ENCODE measurements around the gene TIMD4. TPM values are rescaled to one million over a fixed set of nuclear protein-coding genes. Genes with fewer than 3 reads are reported as not detected.

TIMD4 gene
- total RNA-seq, 1 donor from 2014 or later = not detected

DNA sequence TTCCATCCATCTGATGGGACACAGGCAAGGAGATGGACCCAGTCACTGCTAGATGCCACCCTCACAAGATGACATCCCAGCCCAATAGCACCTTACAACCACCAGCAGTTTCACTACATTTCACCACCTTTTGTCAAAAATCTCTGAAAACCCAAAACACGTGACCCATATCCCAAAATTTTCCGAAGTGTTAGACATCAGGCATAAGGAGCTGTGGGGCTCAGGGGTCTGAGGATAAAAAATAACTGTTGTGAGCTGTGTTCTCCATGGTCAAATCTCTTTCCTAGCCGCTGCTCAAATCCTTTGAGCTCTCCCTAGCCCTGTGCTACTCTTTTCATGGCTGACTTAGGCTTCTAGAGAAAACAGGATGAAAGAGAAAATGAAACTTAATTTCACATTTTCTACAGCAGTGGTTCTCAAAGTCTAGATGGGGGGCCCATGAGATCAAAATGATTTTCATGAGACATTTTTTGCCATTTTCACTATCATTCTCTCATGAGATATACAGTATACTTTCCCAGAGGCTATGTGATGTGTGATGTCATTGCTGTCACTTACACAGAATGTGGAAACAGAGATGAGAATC, 40.7 kb downstream of the TIMD4 start:
- DNase-seq = no peak

DNA sequence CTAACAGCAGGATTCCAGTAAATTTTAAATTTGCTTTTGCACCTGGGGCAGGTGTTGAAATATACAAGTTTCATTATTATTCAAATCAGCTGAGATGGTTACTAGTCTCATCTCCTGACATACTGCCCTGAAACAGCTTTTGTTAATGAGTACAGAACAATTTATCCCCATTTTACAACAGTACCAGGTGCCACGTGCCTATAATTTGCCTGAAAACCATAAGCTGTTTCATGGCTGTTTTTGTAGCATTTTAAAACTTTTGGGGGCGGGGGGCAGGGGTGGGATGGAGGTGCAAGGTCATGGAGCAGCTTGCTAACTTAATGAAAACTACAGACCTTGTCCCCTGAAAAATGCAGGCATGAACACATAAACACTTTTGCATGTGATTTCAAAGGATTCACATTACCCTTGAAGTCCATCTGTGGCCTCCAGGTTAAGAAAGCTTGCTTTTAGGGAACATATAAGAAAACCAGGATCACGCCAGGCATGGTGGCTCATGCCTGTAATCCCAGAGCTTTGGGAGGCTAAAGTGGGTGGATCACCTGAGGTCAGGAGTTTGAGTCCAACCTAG, 42.1 kb downstream of the TIMD4 start:
- no peak for DNase-seq

DNA sequence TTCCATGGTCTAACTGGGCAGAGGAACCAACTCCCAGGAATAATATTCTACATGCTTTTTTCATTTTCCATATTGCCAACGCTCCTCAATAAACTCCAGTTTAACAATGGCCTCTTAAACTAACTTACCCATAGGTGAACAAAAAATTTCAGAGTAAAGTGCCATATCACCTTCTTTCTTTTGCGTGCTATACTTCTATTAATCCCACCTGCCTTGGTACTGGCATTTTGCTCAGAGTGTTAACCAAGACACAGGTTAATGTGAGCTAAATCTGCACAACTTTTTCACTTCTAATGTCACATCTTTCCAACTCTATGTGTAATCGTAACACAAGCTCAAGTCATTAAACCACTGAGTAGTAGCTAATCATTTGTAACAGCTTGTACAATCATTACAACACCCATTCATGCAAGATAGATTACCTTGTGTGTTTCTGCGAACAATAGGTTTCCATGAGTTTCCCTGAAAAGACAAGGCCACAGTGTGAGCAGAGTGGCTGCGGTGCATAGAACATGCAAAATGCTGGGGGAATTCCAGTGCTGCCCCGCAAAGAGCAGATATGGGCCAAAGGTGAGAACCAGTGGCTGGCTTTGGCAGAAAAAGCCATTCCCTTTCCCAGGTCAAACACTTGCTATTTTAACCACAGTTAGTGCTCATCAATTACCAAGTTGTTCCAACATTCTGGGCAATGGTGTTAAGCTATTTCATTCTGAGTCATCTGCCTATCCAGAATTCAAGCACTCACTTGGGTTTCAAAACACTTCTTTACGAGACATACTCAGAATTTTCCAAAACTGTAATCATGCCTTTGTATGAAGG, 42.8 kb downstream of the TIMD4 start:
- DNase-seq = no peak

DNA sequence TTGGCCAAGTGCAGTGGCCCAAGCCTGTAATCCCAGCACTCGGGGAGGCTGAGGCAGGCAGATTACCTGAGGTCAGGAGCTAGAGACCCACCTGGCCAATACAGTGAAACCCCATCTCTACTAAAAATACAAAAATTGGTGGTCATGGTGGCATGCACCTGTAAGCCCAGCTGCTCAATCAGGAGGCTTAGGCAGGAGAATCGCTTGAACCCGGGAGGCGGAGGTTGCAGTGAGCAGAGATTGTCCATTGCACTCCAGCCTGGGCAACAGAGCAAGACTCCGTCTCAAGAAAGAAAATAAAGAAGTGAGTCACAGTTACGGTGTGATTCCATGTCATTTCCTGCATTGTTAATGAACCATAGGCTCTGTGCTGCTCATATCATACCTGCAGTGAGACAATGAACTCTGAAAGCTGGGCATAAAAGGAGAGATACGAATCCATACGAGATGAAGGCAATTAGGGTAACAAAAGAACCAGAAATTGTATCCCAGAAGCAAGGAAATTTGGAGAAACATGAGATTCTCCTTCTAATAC, 44.6 kb downstream of the TIMD4 start:
- no peak for DNase-seq

DNA sequence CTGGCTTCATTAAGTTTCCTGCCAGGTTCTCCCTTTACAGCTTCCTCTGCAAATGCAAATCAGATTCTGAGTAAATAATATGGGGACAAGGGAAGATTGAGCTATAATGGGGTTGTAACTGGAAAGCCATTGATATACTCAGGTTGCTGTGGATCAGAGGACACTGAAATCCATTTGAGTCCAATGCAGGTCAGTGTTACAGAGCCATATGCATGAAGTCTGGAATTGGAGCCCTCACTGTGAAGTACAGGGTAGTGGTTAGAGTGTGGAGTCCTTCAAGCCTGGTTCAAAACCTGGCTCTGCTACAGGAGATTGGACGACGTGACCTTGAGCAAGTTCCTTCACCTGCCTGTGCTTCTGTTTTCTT, 48.7 kb downstream of the TIMD4 start:
- DNase-seq = no peak

DNA sequence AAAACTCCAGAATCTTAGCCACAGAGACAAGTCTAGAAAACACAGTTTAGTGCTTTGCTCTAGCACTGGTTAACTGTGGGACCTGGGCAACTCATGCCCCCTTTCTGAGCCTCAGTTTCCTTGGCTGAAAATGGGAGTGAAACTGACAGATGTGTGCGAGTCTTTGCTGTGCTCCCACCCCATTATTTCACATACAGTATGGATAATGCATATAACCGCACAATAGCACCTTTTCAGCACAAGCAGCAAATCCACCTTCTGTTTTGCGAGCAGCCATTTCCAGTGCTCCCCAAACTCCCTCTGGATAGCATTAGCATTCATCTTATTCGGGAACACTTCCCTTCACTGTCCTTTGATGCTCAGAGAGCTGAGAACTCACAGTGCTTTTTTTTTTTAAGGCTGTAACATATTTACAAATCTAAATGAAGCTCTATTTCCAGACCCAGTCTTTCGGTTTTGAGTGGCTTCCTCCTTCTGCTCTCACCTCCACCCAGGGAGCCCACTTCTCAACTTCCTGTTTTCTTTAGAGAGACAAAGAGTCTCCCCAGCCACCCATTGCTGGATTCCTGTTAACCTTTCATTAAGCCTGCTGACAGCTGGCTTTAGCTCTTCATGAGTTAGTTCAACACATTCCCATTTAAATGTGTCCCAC, 49.2 kb downstream of the TIMD4 start:
- DNase-seq = peak; percentile 49

DNA sequence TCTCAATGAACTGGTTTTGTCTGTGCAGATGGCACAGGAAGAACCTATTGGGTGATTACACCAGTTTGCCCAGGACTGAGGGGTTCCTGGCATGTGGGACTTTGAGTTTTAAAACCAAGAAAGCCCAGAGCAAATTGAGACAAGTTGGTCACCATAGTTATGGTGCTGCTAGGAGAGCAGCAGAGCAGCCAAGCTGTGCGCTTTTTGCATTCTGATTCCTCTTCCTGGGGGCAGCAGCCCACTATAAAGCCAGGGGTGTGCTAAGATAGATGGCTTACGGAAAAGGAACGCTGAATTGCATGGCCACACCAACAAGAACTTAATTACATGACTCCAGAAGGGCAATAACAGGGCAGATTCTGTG, 49.7 kb downstream of the TIMD4 start:
- no peak for DNase-seq

DNA sequence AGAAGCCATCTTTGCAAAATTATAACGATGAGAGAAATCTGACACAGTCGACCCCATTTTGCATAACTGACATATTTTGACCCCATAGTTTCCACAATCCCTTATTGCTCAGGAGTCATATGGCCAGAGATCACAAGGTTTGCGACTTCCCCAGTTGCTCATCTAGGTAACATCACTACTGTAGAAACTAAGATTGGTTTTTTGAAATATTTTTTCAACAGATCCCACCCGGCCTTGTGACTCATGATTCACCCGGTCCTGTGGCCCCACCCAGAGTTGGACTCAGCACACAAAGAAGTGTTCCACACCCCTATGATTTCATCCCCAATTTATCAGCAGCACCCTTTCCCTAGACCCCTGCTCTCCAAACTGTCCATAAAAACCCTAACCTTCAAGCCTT, 50.2 kb downstream of the TIMD4 start:
- DNase-seq = no peak

DNA sequence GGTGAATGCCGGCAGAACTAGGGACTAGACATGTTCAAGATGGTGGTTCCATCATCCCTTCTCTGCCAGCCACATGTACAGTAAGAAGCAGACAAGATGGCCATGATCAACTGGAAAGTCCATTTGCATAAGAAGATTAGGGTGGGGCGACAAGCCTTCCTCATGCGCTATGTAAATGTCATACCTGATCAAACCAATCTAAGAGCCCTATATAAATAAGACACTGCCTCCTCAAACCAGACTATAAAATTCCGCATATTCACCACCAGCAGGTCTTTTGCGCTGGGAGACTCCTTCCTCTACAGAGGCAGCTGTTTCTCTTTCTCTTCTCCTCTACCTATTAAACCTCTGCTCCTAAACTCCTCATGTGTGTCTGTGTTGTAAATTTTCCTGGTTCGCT, 53.8 kb downstream of the TIMD4 start:
- DNase-seq = no peak

DNA sequence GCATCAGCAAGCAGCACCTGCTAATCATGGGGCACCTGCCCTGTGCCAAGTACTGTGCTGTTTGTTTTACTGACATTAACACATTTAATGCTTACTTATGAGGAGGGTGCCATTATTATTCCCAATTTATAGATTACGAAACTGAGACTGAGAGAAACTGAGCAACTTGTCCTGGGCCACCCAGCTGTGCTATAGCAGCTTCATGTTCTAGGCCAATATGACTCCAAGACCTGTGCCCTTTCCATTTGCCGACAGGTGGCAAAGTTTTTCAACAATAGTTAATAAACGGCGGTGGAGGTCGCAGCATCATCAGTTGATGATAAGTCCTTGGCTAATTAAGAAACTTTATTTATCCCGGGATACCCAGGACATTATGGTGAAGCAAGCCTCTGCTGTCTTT, 55.4 kb downstream of the TIMD4 start:
- no peak for DNase-seq

DNA sequence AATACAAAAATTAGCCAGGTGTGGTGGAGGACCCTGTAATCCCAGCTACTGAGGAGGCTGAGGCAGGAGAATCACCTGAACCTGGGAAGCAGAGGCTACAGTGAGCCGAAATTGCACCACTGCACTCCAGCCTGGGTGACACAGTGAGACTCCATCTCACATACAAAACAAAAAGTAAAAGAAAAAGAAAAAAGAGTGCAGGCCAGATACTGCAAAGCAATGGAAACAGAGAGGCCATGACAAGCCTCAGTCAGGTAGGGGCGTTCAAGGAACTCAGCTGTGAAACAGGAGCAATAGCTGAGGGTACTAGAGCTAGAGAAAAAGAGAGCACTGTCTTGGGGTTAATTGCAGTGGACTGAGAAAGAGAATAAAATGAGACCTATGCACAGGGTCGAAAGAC, 56.2 kb downstream of the TIMD4 start:
- DNase-seq = no peak

DNA sequence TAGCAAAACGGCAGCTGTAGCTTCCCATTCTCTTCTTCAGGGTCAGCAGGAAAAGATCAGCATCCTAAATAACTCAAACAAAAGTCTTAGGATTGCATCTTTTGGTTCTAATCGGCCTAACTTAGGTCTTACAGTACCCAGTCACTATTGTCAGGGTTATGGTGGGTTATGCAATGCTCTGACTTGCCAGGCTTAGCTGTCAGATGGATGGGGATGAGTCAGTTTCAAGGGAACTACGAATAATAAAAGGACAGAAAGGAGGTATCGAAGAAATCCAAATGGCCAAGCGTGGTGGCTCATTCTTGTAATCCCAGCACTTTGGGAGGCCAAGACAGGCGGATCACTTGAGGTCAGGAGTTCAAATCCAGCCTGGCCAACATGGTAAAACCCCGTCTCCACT, 66.5 kb downstream of the TIMD4 start:
- no peak for DNase-seq

DNA sequence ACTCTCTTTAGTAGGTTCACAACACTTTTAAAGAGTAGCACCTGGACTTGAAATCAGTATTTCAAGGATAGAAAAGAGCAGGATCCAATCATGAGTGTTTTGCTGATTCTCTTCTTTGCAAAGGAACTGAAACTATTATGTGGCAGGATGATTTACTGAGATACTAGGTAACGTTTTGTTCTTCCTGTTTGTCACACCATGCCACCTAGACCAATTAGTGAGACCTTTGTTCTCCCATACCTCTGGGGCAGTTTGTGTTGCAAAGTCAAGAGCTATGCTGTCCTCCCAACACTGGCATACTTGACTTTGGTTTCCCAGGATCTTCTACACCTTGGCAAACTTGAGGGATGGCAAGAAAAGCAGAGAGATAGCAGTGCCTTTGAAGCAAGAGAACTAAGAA, 69.5 kb downstream of the TIMD4 start:
- no peak for DNase-seq

DNA sequence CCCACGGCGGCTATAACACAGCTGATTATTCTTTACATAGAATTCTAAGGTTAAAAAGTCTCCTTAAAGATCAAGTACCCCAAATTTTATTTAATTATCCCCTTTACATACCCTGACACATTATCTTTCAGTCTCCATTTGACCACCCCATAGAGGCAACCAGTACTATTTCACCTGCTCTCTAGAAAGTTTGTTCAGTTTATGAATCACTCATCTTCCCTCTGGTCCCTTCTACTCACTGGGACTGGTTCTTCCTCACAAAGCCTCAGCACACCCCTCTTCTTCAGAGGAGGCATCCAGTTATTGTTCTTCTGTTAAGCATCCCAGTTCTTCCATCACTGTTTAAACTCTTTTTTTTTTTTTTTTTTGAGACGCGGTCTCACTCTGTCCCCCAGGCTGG, 70.2 kb downstream of the TIMD4 start:
- DNase-seq = no peak

DNA sequence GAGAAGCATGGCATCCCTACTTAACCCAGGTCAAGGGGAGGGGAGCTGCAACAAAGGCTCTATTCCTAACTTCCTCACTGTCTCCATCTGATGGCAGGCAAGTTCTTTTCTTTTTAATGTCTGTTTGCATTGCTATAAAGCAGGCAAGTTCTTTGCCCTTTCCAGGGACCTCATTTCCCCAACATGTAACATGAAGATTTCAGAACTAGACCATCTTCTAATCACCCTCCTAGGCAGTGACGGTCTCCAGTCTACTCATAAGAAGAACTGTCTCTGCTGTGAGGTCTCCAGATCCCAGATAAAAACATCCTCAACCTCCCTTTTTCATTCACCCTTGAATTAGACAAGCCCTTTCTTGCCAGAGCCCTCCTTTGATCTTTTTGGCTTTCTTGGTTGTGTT, 70.8 kb downstream of the TIMD4 start:
- DNase-seq = no peak

DNA sequence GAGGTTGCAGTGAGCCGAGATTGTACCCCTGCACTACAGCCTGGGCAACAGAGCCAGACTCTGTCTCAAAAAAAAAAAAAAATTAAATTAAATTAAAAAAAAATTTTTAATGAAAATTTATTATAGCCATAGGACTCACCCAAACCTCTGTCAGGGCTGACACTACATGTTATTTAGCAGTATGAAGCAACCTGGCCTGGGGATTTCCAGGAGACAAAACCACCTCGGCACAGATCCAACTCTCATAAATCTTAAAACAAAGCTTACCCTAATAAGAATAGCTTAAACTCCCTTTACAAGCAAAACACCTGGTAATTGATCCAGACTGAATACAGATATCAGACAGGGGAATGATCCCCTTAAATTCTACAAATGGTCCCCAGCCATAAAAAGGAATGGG, 74.5 kb downstream of the TIMD4 start:
- no peak for DNase-seq

DNA sequence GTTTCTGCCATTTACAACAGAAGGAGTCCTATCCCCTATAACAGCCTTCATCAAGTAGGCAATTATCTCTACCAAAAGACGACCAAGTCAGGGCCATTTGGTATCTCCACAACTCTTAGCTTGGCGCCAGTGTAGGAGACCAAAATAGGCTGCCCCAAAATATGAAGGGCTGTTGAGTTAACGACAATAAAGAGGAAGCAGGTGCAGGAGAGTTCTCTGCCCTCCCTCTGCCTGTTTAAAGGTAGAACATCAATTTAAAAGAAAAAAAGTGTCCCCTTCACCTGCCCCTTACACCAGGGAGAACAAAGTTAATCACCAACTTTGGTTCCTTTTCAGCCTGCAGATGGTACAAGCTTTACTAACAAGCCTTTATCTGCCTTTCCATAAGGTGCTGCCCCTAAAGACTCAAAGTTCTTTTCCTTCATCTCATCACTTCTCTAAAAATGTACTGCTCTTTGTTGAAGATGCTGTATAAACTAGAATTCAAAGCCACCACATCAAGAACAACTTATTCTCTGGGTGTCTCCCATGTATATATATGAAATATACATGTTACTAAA, 79.6 kb downstream of the TIMD4 start:
- DNase-seq = no peak

DNA sequence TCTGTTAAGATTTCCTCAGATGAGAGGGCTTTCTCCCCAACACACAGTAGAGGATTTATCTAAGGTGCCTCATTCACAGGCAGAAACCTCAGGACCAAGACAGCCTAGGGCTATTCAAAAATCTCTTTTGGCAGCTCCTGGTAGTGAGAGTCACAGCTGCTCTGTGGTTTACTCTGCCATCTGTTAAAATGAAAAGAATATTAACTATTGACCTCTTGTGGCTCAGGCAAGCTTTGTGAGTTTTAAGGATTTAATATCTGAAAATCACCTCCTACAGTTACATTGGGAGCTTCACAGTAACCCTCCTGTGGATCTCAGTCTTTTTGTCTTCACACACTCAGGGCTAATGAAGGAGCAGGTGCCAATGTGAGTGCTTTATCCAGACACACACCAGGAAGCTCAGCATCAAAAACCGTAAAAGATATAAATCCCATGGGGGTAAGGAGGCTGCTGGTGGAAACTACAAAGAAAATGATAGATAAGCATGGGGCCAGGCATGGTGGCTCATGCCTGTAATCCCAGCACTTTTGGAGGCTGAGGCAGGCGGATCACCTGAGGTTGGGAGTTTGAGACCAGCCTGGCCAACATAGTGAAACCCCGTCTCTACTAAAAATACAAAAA, 83.3 kb downstream of the TIMD4 start:
- peak; percentile 16 for DNase-seq

DNA sequence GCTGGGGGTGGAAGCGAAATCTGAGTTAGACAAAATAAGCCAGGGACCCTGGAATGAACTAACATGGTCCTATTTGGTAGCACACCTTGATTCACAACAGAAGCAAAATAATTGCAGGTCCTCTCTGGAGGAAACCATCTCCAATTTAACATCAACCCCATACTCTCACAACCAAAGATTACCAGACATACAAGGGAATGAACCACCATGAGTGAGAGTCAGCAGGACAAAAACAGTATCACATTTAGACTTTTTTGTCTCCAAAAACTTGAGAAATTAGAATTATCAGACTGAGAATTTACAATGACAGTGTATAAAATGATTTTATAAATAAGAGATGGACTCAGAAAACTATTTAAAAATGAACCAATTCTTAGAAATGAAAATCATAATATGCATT, 91.8 kb downstream of the TIMD4 start:
- no peak for DNase-seq

DNA sequence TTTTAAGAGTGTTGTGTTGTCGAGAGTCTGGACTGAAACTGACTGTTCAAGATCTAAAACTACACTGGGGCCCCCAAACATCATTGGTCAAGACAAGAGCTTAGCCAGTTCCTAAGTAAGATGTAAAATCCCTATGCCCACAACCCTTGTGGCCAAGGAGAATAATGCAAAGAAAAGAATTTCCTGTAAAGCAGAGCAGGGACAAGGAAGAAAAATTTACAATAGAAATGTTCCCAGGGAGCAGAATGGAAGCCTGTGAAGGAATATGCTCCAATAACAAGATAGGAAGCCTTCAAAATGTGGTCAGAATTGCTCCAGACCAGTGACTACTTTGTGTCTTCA, 92.6 kb downstream of the TIMD4 start:
- DNase-seq = no peak

Data from tongue (tissue), 2 donors.